ENCODE data around the gene EBF3. TPM values are rescaled to one million over a fixed set of nuclear protein-coding genes. Genes with fewer than 3 reads are reported as not detected.

Gene EBF3
- total RNA-seq, 4 donors from 2014 or later: 1.5 to 4.1 (median 1.9) TPM; not detected in 1

DNA sequence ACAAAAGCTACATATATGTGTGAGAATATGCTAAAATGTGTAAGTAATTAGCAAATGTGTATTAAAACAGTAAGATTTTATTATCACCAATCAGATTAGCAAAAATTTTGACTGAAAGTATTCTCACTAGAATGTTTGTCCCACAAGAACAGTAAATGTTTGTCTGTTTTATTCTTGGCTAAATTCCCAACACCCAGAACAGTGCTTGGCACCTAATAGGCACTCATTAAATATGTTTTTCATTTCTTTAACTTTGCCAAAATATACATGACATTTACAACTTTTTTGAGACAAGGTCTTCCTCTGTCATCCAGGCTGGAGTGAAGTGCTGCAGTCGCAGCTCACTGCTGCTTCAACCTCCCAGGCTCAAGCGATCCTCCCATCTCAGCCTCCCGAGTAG, 143.6 kb downstream of the EBF3 start:
- DNase-seq: no peak
- Histone ChIP-seq H3K36me3 (no peaks in the 10 kb centered on the region), H3K4me1 (no peaks in the 10 kb centered on the region), H3K9me3 (no peaks in the 10 kb centered on the region), H3K4me3 (no peak overlapping the region), H3K27me3 (no peaks in the 10 kb centered on the region), H3K27ac (no peak overlapping the region)
- TF ChIP-seq POLR2A (IDR thresholded peaks at IDR 0.05) (no peak), CTCF (IDR thresholded peaks at IDR 0.05) (no peak)

DNA sequence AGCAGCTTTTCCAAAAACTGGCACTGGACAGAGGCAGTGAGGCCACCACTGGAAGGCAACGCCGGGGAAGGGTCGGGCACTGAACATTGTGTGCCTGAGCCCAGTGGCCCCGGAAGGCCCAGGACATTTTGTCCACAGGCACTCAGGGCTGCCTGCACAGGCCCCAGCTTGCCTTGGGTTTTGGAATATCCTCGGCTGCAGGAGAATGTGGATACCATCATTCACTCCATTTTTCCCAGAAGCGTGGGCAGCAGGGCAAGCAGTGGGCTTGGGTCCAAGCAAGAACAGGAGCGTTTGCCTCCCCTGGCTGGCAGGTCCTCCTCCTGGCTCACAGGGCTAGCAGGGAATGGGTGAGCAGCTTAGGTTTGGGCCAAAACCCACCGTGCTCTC, 147.4 kb downstream of the EBF3 start:
- H3K4me1 ChIP-seq: no peaks in the 10 kb centered on the region
- no peak for TF ChIP-seq CTCF (IDR thresholded peaks at IDR 0.05)
- no peak for TF ChIP-seq POLR2A (IDR thresholded peaks at IDR 0.05)

DNA sequence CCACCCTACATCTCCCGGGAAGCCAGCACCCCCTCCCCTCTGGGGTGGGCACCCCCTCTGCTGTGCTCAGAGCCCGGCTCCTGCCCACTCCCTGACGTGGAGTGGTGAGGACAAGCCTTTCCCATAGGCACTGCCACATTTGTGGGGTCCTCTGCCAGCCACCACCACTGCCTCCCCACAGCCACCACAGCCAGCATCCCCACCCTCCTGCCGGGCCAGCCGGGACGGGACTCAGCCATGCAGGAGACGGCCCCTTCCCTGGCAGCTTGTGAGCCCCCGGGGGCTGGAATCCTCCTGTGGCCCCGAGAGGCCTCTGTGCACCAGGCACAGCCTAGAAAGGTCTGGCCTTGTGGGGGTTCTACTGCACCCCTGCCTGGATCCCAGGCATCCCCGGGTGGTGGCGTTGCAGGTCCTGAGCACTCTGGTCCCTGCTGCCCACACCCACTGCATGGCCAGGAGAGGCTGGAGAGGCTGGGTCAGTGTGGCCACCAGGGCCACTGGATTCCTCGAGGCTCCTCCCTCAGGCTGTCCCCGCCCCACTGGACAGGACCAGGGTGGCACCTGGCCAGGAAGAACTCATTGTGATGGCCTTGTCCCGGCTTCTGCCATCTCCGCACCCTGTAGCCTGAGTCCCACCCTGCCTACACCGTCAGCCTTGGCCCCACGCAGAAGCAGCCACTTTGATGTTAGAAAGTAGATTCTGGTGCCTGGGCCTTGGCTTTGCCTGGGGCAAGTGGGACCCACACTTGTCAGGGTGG, 148.0 kb downstream of the EBF3 start:
- Histone ChIP-seq H3K36me3 (no peaks in the 10 kb centered on the region), H3K4me1 (no peaks in the 10 kb centered on the region), H3K27ac (no peak overlapping the region), H3K9me3 (no peaks in the 10 kb centered on the region), H3K4me3 (no peak overlapping the region), H3K27me3 (no peaks in the 10 kb centered on the region)
- TF ChIP-seq POLR2A (IDR thresholded peaks at IDR 0.05): no peak
- TF ChIP-seq CTCF (IDR thresholded peaks at IDR 0.05): no peak
- no peak for DNase-seq

More for the DNA sequence above, 147.4 kb downstream of the EBF3 start:
- H3K4me3 ChIP-seq: no peak overlapping the region
- H3K27ac ChIP-seq: no peak overlapping the region
- DNase-seq: no peak
- no peaks in the 10 kb centered on the region for H3K36me3 ChIP-seq
- no peaks in the 10 kb centered on the region for H3K9me3 ChIP-seq
- no peaks in the 10 kb centered on the region for H3K27me3 ChIP-seq

GRCh38 chr10:129814681-129815646, 149.1 kb downstream of the EBF3 start:
- TF ChIP-seq POLR2A (IDR thresholded peaks at IDR 0.05) (no peak), CTCF (IDR thresholded peaks at IDR 0.05) (no peak)
- Histone ChIP-seq H3K4me3 (no peak overlapping the region), H3K27ac (no peak overlapping the region), H3K9me3 (no peaks in the 10 kb centered on the region), H3K36me3 (no peaks in the 10 kb centered on the region), H3K4me1 (no peaks in the 10 kb centered on the region), H3K27me3 (no peaks in the 10 kb centered on the region)
- no peak for DNase-seq

- TF ChIP-seq CTCF (IDR thresholded peaks at IDR 0.05) (no peak), POLR2A (IDR thresholded peaks at IDR 0.05) (no peak)
- no peak overlapping the region for H3K27ac ChIP-seq
- no peaks in the 10 kb centered on the region for H3K9me3 ChIP-seq
- no peaks in the 10 kb centered on the region for H3K36me3 ChIP-seq
- H3K27me3 ChIP-seq: no peaks in the 10 kb centered on the region
- H3K4me3 ChIP-seq: no peak overlapping the region
- no peaks in the 10 kb centered on the region for H3K4me1 ChIP-seq
- DNase-seq: no peak
Observed at GRCh38 chr10:129812398-129812797, 151.7 kb downstream of the EBF3 start.

Measured in Peyer's patch (tissue), 4 donors.